Measurements from ENCODE around the gene SEC63. TPM values are rescaled to one million over a fixed set of nuclear protein-coding genes. Genes with fewer than 3 reads are reported as not detected.

Gene SEC63
- total RNA-seq, 2 donors from 2014 or later, result 106 to 116 TPM

GRCh38 chr6:107822176-107823046 is 135.6 kb downstream of the SEC63 start:
- peaks cover 68 to 77% of the 10 kb centered on the region in 2 donors for H3K4me1 Mint-ChIP-seq (ENCODE audit: low read depth in 2 of 2)
- H3K27ac Mint-ChIP-seq, result peak overlapping the region; percentile 93 to 98
- H3K9me3 Mint-ChIP-seq, result no peaks in the 10 kb centered on the region
- H3K4me3 Mint-ChIP-seq, result peak overlapping the region; percentile 80
- DNase-seq (ENCODE audit: low spot score) (peak; percentile 74), ATAC-seq (peak in 1 of 2 donors; percentile 24)
- no peaks in the 10 kb centered on the region for H3K27me3 Mint-ChIP-seq
- H3K36me3 Mint-ChIP-seq, result no peaks in the 10 kb centered on the region

GRCh38 chr6:107821591-107821990 is 136.4 kb downstream of the SEC63 start:
- peak overlapping the region; percentile 93 to 98 for H3K27ac Mint-ChIP-seq
- no peaks in the 10 kb centered on the region for H3K27me3 Mint-ChIP-seq
- no peaks in the 10 kb centered on the region for H3K9me3 Mint-ChIP-seq
- no peaks in the 10 kb centered on the region for H3K36me3 Mint-ChIP-seq
- no peak for DNase-seq (ENCODE audit: low spot score)
- no peak for ATAC-seq
- peaks cover 71 to 77% of the 10 kb centered on the region in 2 donors for H3K4me1 Mint-ChIP-seq (ENCODE audit: low read depth in 2 of 2)
- H3K4me3 Mint-ChIP-seq, result peak overlapping the region; percentile 80

GRCh38 chr6:107820338-107821261 is 137.4 kb downstream of the SEC63 start:
- DNase-seq (ENCODE audit: low spot score) (no peak), ATAC-seq (peak; percentile 11 to 22)
- H3K27me3 Mint-ChIP-seq, result no peaks in the 10 kb centered on the region
- H3K9me3 Mint-ChIP-seq, result no peaks in the 10 kb centered on the region
- H3K4me3 Mint-ChIP-seq, result peak overlapping the region; percentile 80
- H3K36me3 Mint-ChIP-seq, result no peaks in the 10 kb centered on the region
- H3K4me1 Mint-ChIP-seq (ENCODE audit: low read depth in 2 of 2), result peaks cover 76 to 77% of the 10 kb centered on the region in 2 donors
- H3K27ac Mint-ChIP-seq, result peak overlapping the region; percentile 93 to 98

GRCh38 chr6:107819964-107820337 is 138.1 kb downstream of the SEC63 start:
- Mint-ChIP-seq H3K36me3 (no peaks in the 10 kb centered on the region), H3K4me3 (peak overlapping the region; percentile 80), H3K9me3 (no peaks in the 10 kb centered on the region), H3K4me1 (ENCODE audit: low read depth in 2 of 2) (peaks cover 72 to 74% of the 10 kb centered on the region in 2 donors), H3K27me3 (no peaks in the 10 kb centered on the region), H3K27ac (peak overlapping the region; percentile 93 to 98)
- peak; percentile 29 to 49 for ATAC-seq
- no peak for DNase-seq (ENCODE audit: low spot score)

GRCh38 chr6:107819217-107819616 is 138.8 kb downstream of the SEC63 start:
- peak overlapping the region; percentile 80 for H3K4me3 Mint-ChIP-seq

GRCh38 chr6:107818272-107818671 is 139.7 kb downstream of the SEC63 start:
- peaks cover 57 to 61% of the 10 kb centered on the region in 2 donors for H3K4me1 Mint-ChIP-seq (ENCODE audit: low read depth in 2 of 2)
- H3K27me3 Mint-ChIP-seq, result no peaks in the 10 kb centered on the region

More at GRCh38 chr6:107819217-107819616, 138.8 kb downstream of the SEC63 start:
- Mint-ChIP-seq H3K36me3 (no peaks in the 10 kb centered on the region), H3K27ac (peak overlapping the region; percentile 93 to 98), H3K9me3 (no peaks in the 10 kb centered on the region), H3K27me3 (no peaks in the 10 kb centered on the region), H3K4me1 (ENCODE audit: low read depth in 2 of 2) (peaks cover 64 to 66% of the 10 kb centered on the region in 2 donors)
- ATAC-seq (peak in 1 of 2 donors; percentile 25), DNase-seq (ENCODE audit: low spot score) (no peak)

GRCh38 chr6:107817784-107818183 is 140.2 kb downstream of the SEC63 start:
- H3K36me3 Mint-ChIP-seq, result no peaks in the 10 kb centered on the region
- peak in 1 of 2 donors; percentile 57 for ATAC-seq
- no peak for DNase-seq (ENCODE audit: low spot score)
- H3K9me3 Mint-ChIP-seq, result no peaks in the 10 kb centered on the region
- H3K27me3 Mint-ChIP-seq, result no peaks in the 10 kb centered on the region
- H3K4me1 Mint-ChIP-seq (ENCODE audit: low read depth in 2 of 2), result peaks cover 52 to 56% of the 10 kb centered on the region in 2 donors
- H3K27ac Mint-ChIP-seq, result peak overlapping the region; percentile 93 to 98
- peak overlapping the region; percentile 80 for H3K4me3 Mint-ChIP-seq

More at GRCh38 chr6:107818272-107818671, 139.7 kb downstream of the SEC63 start:
- no peaks in the 10 kb centered on the region for H3K9me3 Mint-ChIP-seq
- H3K36me3 Mint-ChIP-seq, result no peaks in the 10 kb centered on the region
- ATAC-seq (no peak), DNase-seq (ENCODE audit: low spot score) (no peak)
- peak overlapping the region; percentile 80 for H3K4me3 Mint-ChIP-seq
- H3K27ac Mint-ChIP-seq, result peak overlapping the region; percentile 93 to 98

Other genes with a start within 250 kb of the SEC63 start
- gene SCML4, start 133.9 kb downstream of the SEC63 start, total RNA-seq, result 1 to 10 TPM in 1 of 2 donors, under 1 TPM in 1; 0.33 to 2.9 TPM
- gene OSTM1, start 116.5 kb upstream of the SEC63 start, total RNA-seq, result 10 to 100 TPM; 37.7 to 55.6 TPM
- gene NR2E1, start 207.8 kb upstream of the SEC63 start, total RNA-seq, result not detected

Measured in natural killer cell treated with Interleukin-12 subunit alpha and Interleukin-12 subunit beta and Interleukin-15 and Interleukin-18, amount 100 ng/mL, for 72 hours (primary cell).